ENCODE data around the gene FGF8.

Gene FGF8

GRCh38 chr10:101721806-101722205 is 54.1 kb downstream of the FGF8 start:
- no peak for TF ChIP-seq MAX (IDR thresholded peaks at IDR 0.05; ENCODE audit: low read depth, low read length)
- no peak overlapping the region for H3K4me3 ChIP-seq (ENCODE audit: low read depth, low read length)
- DNase-seq (ENCODE audit: low read depth), result no peak

GRCh38 chr10:101720606-101721230 is 55.2 kb downstream of the FGF8 start:
- no peak for DNase-seq (ENCODE audit: low read depth)
- TF ChIP-seq POLR2A (IDR thresholded peaks at IDR 0.05; ENCODE audit: extremely low read depth, insufficient read length) (no peak), MAX (IDR thresholded peaks at IDR 0.05; ENCODE audit: low read depth, low read length) (no peak), MYC (IDR thresholded peaks at IDR 0.05; ENCODE audit: low read depth, low read length) (no peak), CTCF (IDR thresholded peaks at IDR 0.05; ENCODE audit: low read depth, low read length) (no peak)
- H3K4me3 ChIP-seq (ENCODE audit: low read depth, low read length), result no peak overlapping the region

All from NB4 (cell line).